Endothelial cell of umbilical vein (primary cell): ENCODE measurements around the gene LIPA. TPM values are rescaled to one million over a fixed set of nuclear protein-coding genes. Genes with fewer than 3 reads are reported as not detected.

Experiments
- BruUV-seq: library from RNA; stranded (reverse); fragments of 400-500 nt; replicated peaks from 2 replicates; lab custom pipeline; 2021; lab: Mats Ljungman, UMichigan
- CTCF ChIA-PET: fragments of 300-600, 350-600 bp; sonication (Branson Sonifier 250); formaldehyde crosslinking; loops from one replicate; lab custom pipeline; 2021; ENCODE audit warnings: antibody characterized with exemption, inconsistent platforms; lab: Charles Lee
- POLR2A ChIA-PET: fragments of 300-600, 350-600 bp; sonication (Branson Sonifier 250); formaldehyde crosslinking; loops from one replicate; lab custom pipeline; 2021; ENCODE audit warnings: antibody characterized with exemption, inconsistent platforms; lab: Charles Lee
- DNase-seq: peaks from one replicate; pipeline ENCODE4 v3.0.0-alpha.2; 2011; ENCODE audit warnings: low read depth, low spot score
- FAIRE-seq: peaks from 2 replicates; lab custom pipeline; 2011; peaks lifted over from hg19 to GRCh38; lab: Jason Lieb, UNC
- H2AFZ ChIP-seq: 2 replicates; pipeline ENCODE4 v1.6.0; 2012; ENCODE audit warnings: low read depth, low read length, control low read depth, inconsistent platforms
- H3K27ac ChIP-seq: 2 replicates; pipeline ENCODE4 v1.5.1; 2011; ENCODE audit warnings: low read depth, mild to moderate bottlenecking, control low read depth, low read length, moderate library complexity; ENCODE audit not compliant: insufficient read depth
- H3K27me3 ChIP-seq, 2 experiments: 2 replicates each; pipeline versions ENCODE4 v1.6.0 to v1.6.1; 2011; ENCODE audit warnings: low read length in 2 of 2, mixed read lengths in 1 of 2; ENCODE audit not compliant: control insufficient read depth in 2 of 2, insufficient read depth in 2 of 2
- H3K36me3 ChIP-seq, 2 experiments: 2 replicates in 1 of 2; 3 replicates in 1 of 2; pipeline ENCODE4 v1.5.1; 2011; ENCODE audit warnings: low read length in 2 of 2, mild to moderate bottlenecking in 1 of 2, moderate library complexity in 1 of 2; ENCODE audit not compliant: control insufficient read depth in 2 of 2, insufficient read depth in 2 of 2; ENCODE audit errors: extremely low read depth in 1 of 2
- H3K4me1 ChIP-seq: 3 replicates; pipeline ENCODE4 v1.5.1; 2011; ENCODE audit warnings: mild to moderate bottlenecking, low read length; ENCODE audit not compliant: control insufficient read depth, insufficient read depth; ENCODE audit errors: extremely low read depth
- H3K4me2 ChIP-seq: 2 replicates; pipeline ENCODE4 v1.6.1; 2011; ENCODE audit warnings: low read length, control low read depth, mixed read lengths; ENCODE audit not compliant: insufficient read depth
- H3K4me3 ChIP-seq, 3 experiments: fragments of 200-600 bp in 1 of 3; sonication (generic), shearing (Covaris generic) in 1 of 3; replicated peaks in 1 of 3; 2 replicates each; pipeline ENCODE4 v1.5.1; 2011 to 2016; ENCODE audit warnings: control low read depth in 3 of 3, low read length in 3 of 3, mild to moderate bottlenecking in 2 of 3, inconsistent platforms in 1 of 3, low read depth in 1 of 3, moderate library complexity in 1 of 3; ENCODE audit not compliant: insufficient read depth in 1 of 3
- H3K79me2 ChIP-seq: 2 replicates; pipeline ENCODE4 v1.6.0; 2012; ENCODE audit warnings: low read length, inconsistent platforms; ENCODE audit not compliant: control insufficient read depth, insufficient read depth
- H3K9ac ChIP-seq: replicated peaks from 2 replicates; pipeline ENCODE3; 2011; ENCODE audit warnings: low read length, control low read depth; ENCODE audit not compliant: insufficient read depth; ENCODE audit errors: extremely low read depth
- H3K9me1 ChIP-seq: replicated peaks from 3 replicates; pipeline ENCODE4 v1.6.0; 2011; ENCODE audit warnings: mild to moderate bottlenecking, low read length; ENCODE audit not compliant: control insufficient read depth, insufficient read depth; ENCODE audit errors: extremely low read depth
- H3K9me3 ChIP-seq: replicated peaks from 2 replicates; pipeline ENCODE4 v1.5.1; 2012; ENCODE audit warnings: low read length, inconsistent platforms; ENCODE audit not compliant: control insufficient read depth, insufficient read depth
- H4K20me1 ChIP-seq: replicated peaks from 2 replicates; pipeline ENCODE3; 2011; ENCODE audit warnings: mild to moderate bottlenecking, low read length; ENCODE audit not compliant: control insufficient read depth, insufficient read depth; ENCODE audit errors: extremely low read depth
- CTCF ChIP-seq, 2 donors: IDR thresholded peaks; 1 replicate in 1 of 2; 2 replicates in 1 of 2; pipeline ENCODE4 v1.5.1; 2011; ENCODE audit warnings: low read length in 2 of 2, mild to moderate bottlenecking in 2 of 2, moderate library complexity in 2 of 2, control low read depth in 1 of 2, inconsistent platforms in 1 of 2, low read depth in 1 of 2; ENCODE audit not compliant: insufficient read depth in 1 of 2; ENCODE audit errors: extremely low read depth in 1 of 2
- EZH2 ChIP-seq: IDR thresholded peaks from 2 replicates; pipeline ENCODE4 v1.6.1; 2012; ENCODE audit warnings: borderline replicate concordance, low read depth, mild to moderate bottlenecking, moderate library complexity, low read length, inconsistent platforms; ENCODE audit not compliant: severe bottlenecking
- FOS ChIP-seq: IDR thresholded peaks from 2 replicates; pipeline ENCODE4 v1.6.1; 2011; ENCODE audit warnings: mild to moderate bottlenecking, low read length, moderate library complexity, borderline replicate concordance; ENCODE audit not compliant: insufficient read depth
- GATA2 ChIP-seq: IDR thresholded peaks from 2 replicates; pipeline ENCODE4 v1.7.0; 2011; ENCODE audit warnings: low read depth, mild to moderate bottlenecking, moderate library complexity, mixed read lengths, low read length; ENCODE audit not compliant: insufficient read length, insufficient read depth
- MAX ChIP-seq: IDR thresholded peaks from 2 replicates; pipeline ENCODE4 v1.6.1; 2011; ENCODE audit not compliant: insufficient read depth, insufficient read length
- MYC ChIP-seq: IDR thresholded peaks from one replicate; pipeline ENCODE4 v1.6.1; 2011; ENCODE audit warnings: mild to moderate bottlenecking, low read depth, low read length
- POLR2A ChIP-seq: IDR thresholded peaks from 2 replicates; pipeline ENCODE4 v1.6.1; 2012; ENCODE audit warnings: low read depth, mild to moderate bottlenecking, control low read depth, low read length
- POLR2AphosphoS5 ChIP-seq: IDR thresholded peaks from 2 replicates; pipeline ENCODE4 v1.6.1; 2012; ENCODE audit warnings: low read depth, mild to moderate bottlenecking, control low read depth, low read length, moderate library complexity; ENCODE audit not compliant: insufficient read depth
- dilution Hi-C: fragments of 300-500 bp; cut with MboI; formaldehyde crosslinking; loops from one replicate; pipeline ENCODE4 v1.15.0; 2019; ENCODE audit warnings: low sequenced_read_pairs; ENCODE audit not compliant: extremely low pct_ligation_motif_present
- intact Hi-C: fragments of 100-400 bp; cut with micrococcal nuclease; formaldehyde crosslinking; loops from one replicate; pipeline ENCODE4 v1.10.0; 2022
- polyA plus RNA-seq, 4 experiments: library from polyadenylated mRNA; depleted of rRNA in 3 of 4; stranded (reverse) in 3 of 4; unstranded in 1 of 4; fragments of >200 nt; gene quantifications; 2 replicates each; pipeline versions ENCODE4 v1.2.1 to v1.2.3, GENCODE V29; 2011 to 2012; ENCODE audit warnings: missing spikeins in 1 of 4
- total RNA-seq: library from RNA; stranded (reverse); gene quantifications from 2 replicates; pipeline ENCODE4 v1.2.3, GENCODE V29; 2021

Gene LIPA
- total and polyA plus RNA-seq, 2 donors (not counting 3 experiments of a cell fraction or from before 2014, with no cell fraction given): 24.0 to 41.1 TPM

GRCh38 chr10:89256340-89256739 is 4.8 kb upstream of the LIPA start:
- DNase-seq (no peak), FAIRE-seq (no peak)
- H3K4me2 ChIP-seq: no peak overlapping the region
- no peak overlapping the region for H2AFZ ChIP-seq
- H3K27me3 ChIP-seq: peaks cover 23 to 45% of the 10 kb centered on the region in 2 experiments
- H4K20me1 ChIP-seq: no peaks in the 10 kb centered on the region
- no peak overlapping the region for H3K4me3 ChIP-seq
- H3K79me2 ChIP-seq: no peaks in the 10 kb centered on the region
- BruUV-seq: no TSS peak
- intact Hi-C loops (no loop called here), dilution Hi-C loops (no loop called here)
- no peak overlapping the region for H3K9ac ChIP-seq
- no peak overlapping the region for H3K27ac ChIP-seq
- TF ChIP-seq FOS: no peak
- TF ChIP-seq CTCF (IDR thresholded peaks at IDR 0.05; ENCODE audit: extremely low read depth in 1 of 2, insufficient read depth in 1 of 2, low read depth in 1 of 2, low read length in 2 of 2): no peak
- TF ChIP-seq POLR2AphosphoS5: no peak
- no peak for TF ChIP-seq GATA2
- TF ChIP-seq POLR2A: no peak
- TF ChIP-seq MAX: no peak
- no peak for TF ChIP-seq EZH2
- TF ChIP-seq MYC: no peak
- no peaks in the 10 kb centered on the region for H3K9me3 ChIP-seq
- ChIA-PET POLR2A (no interaction called here), CTCF (no interaction called here)
- H3K36me3 ChIP-seq: no peaks in the 10 kb centered on the region
- no peaks in the 10 kb centered on the region for H3K4me1 ChIP-seq
- H3K9me1 ChIP-seq: no peaks in the 10 kb centered on the region
